GM23338 (cell line): Measurements from ENCODE around the gene CSF2.

Experiments used
- CREB1 ChIP-seq: fragments of 250-450 bp; sonication (Bioruptor Pico); IDR thresholded peaks from 2 replicates; pipeline ENCODE4 v1.5.0; 2020; ENCODE audit warnings: low read depth, mild to moderate bottlenecking, moderate library complexity
- CTCF ChIP-seq, 2 experiments: fragments of 200-600 bp in 1 of 2; sonication (generic) in 1 of 2; conservative IDR thresholded peaks; 2 replicates each; pipeline versions ENCODE4 v1.5.1 to v1.6.1; 2016 to 2017; ENCODE audit warnings: antibody characterized with exemption in 2 of 2, low read depth in 2 of 2, mild to moderate bottlenecking in 2 of 2, moderate library complexity in 1 of 2
- EZH2 ChIP-seq: fragments of 200-600 bp; sonication (generic); IDR thresholded peaks from one replicate; pipeline ENCODE4 v1.8.0; 2017; ENCODE audit warnings: antibody characterized with exemption, mild to moderate bottlenecking, low read depth; ENCODE audit not compliant: unreplicated experiment
- EZH2phosphoT487 ChIP-seq: fragments of 200-600 bp; sonication (generic); IDR thresholded peaks from one replicate; pipeline ENCODE4 v1.8.1; 2018; ENCODE audit warnings: antibody characterized with exemption; ENCODE audit not compliant: unreplicated experiment
- JUNB ChIP-seq: IDR thresholded peaks from one replicate; pipeline ENCODE4 v1.6.1; 2016; ENCODE audit warnings: antibody characterized with exemption; ENCODE audit not compliant: unreplicated experiment
- NANOG ChIP-seq: IDR thresholded peaks from 2 replicates; pipeline ENCODE4 v1.6.1; 2016; ENCODE audit warnings: antibody characterized with exemption, borderline replicate concordance
- POLR2AphosphoS5 ChIP-seq: IDR thresholded peaks from 2 replicates; pipeline ENCODE4 v1.6.1; 2016; ENCODE audit warnings: antibody characterized with exemption, low read depth
- STAT1 ChIP-seq: IDR thresholded peaks from one replicate; pipeline ENCODE4 v1.6.1; 2016; ENCODE audit warnings: antibody characterized with exemption; ENCODE audit not compliant: unreplicated experiment
- ZNF114 ChIP-seq: fragments of 250-450 bp; sonication (Bioruptor Pico); IDR thresholded peaks from 2 replicates; pipeline ENCODE4 v1.5.0; 2020; ENCODE audit warnings: mild to moderate bottlenecking, moderate library complexity
- ZNF331 ChIP-seq: fragments of 250-450 bp; sonication (Bioruptor Pico); IDR thresholded peaks from 2 replicates; pipeline ENCODE4 v1.5.0; 2020; ENCODE audit warnings: low read depth, mild to moderate bottlenecking, moderate library complexity
- TF ChIP-seq, protein P1 (sequence below): IDR thresholded peaks from one replicate; pipeline ENCODE4 v1.6.1; 2018; ENCODE audit warnings: antibody characterized with exemption; ENCODE audit not compliant: unreplicated experiment
- TF ChIP-seq, protein P2 (sequence below): IDR thresholded peaks from 2 replicates; pipeline ENCODE4 v1.6.1; 2016; ENCODE audit warnings: antibody characterized with exemption
- TF ChIP-seq, protein P3 (sequence below): fragments of 250-450 bp; sonication (Bioruptor Pico); IDR thresholded peaks from 2 replicates; pipeline ENCODE4 v1.5.0; 2020; ENCODE audit warnings: mild to moderate bottlenecking, moderate library complexity

DNA sequence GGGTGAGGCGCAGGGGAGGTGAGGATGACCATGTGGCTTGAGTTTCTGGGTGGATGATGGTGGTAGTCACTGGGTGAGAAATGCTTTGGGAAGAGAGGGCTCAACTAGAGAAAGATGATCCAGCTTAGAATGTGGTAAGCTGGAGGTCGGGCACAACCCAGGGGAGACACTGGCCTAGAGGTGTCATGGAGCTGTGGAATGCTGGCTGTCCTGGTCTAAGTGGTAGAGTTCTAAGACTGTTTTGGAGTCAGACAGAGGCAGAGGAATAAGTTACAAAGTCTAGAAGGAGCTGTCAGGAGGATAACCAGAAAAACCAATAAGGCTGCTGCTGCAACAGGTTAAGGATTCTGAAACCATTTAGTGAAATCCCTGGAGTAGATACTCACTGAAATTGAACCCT is 43.0 kb upstream of the CSF2 start:
- TF ChIP-seq JUNB (no peak), EZH2 (no peak), EZH2phosphoT487 (no peak), POLR2AphosphoS5 (no peak), CTCF (conservative IDR thresholded peaks at IDR 0.05; ENCODE audit: low read depth in 2 of 2) (no peak), ZNF114 (CRISPR knock-in tag) (no peak), CREB1 (no peak), NANOG (no peak), ZNF331 (CRISPR knock-in tag) (no peak), STAT1 (no peak)
- TF ChIP-seq, protein P1, sequence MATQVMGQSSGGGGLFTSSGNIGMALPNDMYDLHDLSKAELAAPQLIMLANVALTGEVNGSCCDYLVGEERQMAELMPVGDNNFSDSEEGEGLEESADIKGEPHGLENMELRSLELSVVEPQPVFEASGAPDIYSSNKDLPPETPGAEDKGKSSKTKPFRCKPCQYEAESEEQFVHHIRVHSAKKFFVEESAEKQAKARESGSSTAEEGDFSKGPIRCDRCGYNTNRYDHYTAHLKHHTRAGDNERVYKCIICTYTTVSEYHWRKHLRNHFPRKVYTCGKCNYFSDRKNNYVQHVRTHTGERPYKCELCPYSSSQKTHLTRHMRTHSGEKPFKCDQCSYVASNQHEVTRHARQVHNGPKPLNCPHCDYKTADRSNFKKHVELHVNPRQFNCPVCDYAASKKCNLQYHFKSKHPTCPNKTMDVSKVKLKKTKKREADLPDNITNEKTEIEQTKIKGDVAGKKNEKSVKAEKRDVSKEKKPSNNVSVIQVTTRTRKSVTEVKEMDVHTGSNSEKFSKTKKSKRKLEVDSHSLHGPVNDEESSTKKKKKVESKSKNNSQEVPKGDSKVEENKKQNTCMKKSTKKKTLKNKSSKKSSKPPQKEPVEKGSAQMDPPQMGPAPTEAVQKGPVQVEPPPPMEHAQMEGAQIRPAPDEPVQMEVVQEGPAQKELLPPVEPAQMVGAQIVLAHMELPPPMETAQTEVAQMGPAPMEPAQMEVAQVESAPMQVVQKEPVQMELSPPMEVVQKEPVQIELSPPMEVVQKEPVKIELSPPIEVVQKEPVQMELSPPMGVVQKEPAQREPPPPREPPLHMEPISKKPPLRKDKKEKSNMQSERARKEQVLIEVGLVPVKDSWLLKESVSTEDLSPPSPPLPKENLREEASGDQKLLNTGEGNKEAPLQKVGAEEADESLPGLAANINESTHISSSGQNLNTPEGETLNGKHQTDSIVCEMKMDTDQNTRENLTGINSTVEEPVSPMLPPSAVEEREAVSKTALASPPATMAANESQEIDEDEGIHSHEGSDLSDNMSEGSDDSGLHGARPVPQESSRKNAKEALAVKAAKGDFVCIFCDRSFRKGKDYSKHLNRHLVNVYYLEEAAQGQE = no peak
- TF ChIP-seq, protein P2, sequence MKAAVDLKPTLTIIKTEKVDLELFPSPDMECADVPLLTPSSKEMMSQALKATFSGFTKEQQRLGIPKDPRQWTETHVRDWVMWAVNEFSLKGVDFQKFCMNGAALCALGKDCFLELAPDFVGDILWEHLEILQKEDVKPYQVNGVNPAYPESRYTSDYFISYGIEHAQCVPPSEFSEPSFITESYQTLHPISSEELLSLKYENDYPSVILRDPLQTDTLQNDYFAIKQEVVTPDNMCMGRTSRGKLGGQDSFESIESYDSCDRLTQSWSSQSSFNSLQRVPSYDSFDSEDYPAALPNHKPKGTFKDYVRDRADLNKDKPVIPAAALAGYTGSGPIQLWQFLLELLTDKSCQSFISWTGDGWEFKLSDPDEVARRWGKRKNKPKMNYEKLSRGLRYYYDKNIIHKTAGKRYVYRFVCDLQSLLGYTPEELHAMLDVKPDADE = no peak
- TF ChIP-seq, protein P3, sequence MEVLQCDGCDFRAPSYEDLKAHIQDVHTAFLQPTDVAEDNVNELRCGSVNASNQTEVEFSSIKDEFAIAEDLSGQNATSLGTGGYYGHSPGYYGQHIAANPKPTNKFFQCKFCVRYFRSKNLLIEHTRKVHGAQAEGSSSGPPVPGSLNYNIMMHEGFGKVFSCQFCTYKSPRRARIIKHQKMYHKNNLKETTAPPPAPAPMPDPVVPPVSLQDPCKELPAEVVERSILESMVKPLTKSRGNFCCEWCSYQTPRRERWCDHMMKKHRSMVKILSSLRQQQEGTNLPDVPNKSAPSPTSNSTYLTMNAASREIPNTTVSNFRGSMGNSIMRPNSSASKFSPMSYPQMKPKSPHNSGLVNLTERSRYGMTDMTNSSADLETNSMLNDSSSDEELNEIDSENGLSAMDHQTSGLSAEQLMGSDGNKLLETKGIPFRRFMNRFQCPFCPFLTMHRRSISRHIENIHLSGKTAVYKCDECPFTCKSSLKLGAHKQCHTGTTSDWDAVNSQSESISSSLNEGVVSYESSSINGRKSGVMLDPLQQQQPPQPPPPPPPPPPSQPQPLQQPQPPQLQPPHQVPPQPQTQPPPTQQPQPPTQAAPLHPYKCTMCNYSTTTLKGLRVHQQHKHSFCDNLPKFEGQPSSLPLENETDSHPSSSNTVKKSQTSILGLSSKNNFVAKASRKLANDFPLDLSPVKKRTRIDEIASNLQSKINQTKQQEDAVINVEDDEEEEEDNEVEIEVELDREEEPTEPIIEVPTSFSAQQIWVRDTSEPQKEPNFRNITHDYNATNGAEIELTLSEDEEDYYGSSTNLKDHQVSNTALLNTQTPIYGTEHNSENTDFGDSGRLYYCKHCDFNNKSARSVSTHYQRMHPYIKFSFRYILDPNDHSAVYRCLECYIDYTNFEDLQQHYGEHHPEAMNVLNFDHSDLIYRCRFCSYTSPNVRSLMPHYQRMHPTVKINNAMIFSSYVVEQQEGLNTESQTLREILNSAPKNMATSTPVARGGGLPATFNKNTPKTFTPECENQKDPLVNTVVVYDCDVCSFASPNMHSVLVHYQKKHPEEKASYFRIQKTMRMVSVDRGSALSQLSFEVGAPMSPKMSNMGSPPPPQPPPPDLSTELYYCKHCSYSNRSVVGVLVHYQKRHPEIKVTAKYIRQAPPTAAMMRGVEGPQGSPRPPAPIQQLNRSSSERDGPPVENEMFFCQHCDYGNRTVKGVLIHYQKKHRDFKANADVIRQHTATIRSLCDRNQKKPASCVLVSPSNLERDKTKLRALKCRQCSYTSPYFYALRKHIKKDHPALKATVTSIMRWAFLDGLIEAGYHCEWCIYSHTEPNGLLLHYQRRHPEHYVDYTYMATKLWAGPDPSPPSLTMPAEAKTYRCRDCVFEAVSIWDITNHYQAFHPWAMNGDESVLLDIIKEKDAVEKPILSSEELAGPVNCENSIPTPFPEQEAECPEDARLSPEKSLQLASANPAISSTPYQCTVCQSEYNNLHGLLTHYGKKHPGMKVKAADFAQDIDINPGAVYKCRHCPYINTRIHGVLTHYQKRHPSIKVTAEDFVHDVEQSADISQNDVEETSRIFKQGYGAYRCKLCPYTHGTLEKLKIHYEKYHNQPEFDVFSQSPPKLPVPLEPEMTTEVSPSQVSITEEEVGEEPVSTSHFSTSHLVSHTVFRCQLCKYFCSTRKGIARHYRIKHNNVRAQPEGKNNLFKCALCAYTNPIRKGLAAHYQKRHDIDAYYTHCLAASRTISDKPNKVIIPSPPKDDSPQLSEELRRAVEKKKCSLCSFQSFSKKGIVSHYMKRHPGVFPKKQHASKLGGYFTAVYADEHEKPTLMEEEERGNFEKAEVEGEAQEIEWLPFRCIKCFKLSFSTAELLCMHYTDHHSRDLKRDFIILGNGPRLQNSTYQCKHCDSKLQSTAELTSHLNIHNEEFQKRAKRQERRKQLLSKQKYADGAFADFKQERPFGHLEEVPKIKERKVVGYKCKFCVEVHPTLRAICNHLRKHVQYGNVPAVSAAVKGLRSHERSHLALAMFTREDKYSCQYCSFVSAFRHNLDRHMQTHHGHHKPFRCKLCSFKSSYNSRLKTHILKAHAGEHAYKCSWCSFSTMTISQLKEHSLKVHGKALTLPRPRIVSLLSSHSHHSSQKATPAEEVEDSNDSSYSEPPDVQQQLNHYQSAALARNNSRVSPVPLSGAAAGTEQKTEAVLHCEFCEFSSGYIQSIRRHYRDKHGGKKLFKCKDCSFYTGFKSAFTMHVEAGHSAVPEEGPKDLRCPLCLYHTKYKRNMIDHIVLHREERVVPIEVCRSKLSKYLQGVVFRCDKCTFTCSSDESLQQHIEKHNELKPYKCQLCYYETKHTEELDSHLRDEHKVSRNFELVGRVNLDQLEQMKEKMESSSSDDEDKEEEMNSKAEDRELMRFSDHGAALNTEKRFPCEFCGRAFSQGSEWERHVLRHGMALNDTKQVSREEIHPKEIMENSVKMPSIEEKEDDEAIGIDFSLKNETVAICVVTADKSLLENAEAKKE (CRISPR knock-in tag) = no peak
